C4-2B (cell line): ENCODE data around the gene MTHFS.

Source experiments
- H3K27ac ChIP-seq: fragments of 450-650 bp; 2 replicates; pipeline ENCODE4 v1.5.1; 2017
- ZFX ChIP-seq: fragments of 450-650 bp; IDR thresholded peaks from 2 replicates; pipeline ENCODE4 v1.6.1; 2017
- TF ChIP-seq, protein P1 (sequence below): fragments of 450-650 bp; conservative IDR thresholded peaks from 2 replicates; pipeline ENCODE4 v1.5.1; 2017; ENCODE audit warnings: mild to moderate bottlenecking

MTHFS gene

DNA sequence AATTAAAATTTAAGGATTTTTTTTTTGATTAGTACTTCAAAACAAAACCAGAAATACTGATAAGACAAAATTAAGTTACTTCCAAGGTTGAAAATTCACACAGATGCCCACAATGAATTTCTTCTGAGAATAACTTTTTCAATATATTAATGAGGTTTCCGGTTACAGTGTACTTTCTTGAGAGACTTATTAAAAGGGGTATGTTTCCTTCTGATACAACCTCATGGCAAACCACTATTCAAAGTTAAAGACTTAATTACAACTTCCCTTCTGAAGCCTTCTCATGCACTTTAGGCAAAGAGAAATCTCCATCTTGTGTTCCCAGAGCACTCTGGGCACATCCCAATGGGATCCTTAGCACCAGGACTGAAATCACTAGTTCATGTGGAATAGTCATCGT is 36.2 kb downstream of the MTHFS start:
- H3K27ac ChIP-seq: no peak overlapping the region
- TF ChIP-seq ZFX: no peak
- TF ChIP-seq, protein P1, sequence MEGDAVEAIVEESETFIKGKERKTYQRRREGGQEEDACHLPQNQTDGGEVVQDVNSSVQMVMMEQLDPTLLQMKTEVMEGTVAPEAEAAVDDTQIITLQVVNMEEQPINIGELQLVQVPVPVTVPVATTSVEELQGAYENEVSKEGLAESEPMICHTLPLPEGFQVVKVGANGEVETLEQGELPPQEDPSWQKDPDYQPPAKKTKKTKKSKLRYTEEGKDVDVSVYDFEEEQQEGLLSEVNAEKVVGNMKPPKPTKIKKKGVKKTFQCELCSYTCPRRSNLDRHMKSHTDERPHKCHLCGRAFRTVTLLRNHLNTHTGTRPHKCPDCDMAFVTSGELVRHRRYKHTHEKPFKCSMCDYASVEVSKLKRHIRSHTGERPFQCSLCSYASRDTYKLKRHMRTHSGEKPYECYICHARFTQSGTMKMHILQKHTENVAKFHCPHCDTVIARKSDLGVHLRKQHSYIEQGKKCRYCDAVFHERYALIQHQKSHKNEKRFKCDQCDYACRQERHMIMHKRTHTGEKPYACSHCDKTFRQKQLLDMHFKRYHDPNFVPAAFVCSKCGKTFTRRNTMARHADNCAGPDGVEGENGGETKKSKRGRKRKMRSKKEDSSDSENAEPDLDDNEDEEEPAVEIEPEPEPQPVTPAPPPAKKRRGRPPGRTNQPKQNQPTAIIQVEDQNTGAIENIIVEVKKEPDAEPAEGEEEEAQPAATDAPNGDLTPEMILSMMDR: no peak

DNA sequence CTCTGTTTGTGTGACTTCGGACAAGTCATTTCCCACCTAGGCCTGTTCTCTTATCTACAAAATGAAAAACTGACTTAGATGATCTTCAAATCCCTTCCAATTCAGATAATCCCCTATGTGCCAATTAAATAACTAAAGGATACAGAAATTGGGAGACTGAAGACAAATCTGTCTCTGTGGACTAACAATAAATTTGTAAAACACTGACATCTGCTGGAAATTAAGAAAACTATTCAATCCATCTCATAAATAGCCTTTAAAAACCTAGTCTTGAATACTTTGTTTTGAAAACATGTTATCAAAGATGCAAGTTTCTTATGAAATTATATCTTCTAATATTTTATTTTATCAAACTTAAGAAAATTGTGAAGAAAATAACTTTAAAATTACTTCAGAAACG is 38.3 kb downstream of the MTHFS start:
- H3K27ac ChIP-seq: no peak overlapping the region
- TF ChIP-seq, protein P1: peak; percentile 61
- no peak for TF ChIP-seq ZFX

DNA sequence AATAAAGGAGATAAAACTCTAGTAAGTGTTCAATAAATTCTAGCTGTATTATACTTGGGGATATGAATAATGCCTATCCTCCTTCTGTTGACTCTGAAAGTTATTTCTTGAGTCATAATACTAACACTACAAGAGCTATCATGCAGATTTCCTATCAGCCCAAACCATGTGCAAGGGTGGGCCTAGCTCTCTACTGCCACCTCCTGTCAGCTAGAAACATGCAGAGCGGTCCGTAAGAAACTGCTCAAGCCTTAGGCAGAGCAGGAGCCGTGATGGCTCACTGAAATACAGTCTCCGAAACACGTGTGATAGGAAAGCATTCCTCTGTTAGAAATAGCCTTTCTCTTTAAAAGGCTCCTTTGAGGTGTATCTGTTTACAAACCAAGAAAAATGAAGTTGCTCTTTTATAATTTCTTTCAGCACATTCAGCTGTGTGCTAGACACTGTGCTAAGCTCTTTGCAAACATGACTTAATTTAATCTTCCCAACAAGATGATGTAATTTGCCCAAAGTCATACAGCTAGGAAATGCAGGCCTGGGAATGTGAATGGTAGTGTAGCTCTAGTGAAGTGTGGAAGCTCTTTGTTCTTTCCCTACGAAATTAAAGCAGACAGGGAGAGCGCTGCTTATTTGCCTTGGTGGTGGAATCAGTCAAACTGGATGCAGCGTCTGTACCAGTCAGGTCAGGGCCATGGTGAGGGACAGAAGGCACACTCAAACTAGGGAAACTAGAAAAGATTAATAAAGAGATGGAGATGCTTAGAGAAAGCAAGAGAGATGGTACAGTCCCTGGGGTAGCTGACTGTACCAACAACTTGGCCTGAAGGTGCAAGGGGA is 43.1 kb downstream of the MTHFS start:
- no peak overlapping the region for H3K27ac ChIP-seq
- TF ChIP-seq, protein P1: peak; percentile 99
- no peak for TF ChIP-seq ZFX

DNA sequence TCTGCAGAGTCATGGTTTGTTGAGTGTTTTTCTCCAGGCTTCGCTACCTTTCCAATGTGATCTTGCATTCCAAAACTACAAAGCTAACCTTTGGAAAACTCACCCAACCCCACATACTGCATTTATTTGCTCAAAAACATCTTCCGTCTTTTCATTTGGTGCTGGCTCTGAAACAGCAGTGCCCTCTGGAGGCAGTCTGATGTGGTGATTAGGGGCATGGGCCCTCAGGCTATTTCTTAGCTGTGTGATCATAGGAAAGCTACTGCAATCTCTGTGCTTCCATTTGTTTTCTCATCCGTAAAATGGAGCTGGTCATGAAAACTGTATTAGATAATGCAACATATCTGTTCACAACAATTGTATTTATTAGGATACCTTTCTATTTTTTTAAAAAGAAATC is 47.0 kb downstream of the MTHFS start:
- H3K27ac ChIP-seq: no peak overlapping the region
- TF ChIP-seq, protein P1: peak; percentile 84
- TF ChIP-seq ZFX: no peak

GRCh38 chr15:79846539-79846938 is 50.3 kb downstream of the MTHFS start:
- no peak overlapping the region for H3K27ac ChIP-seq
- TF ChIP-seq ZFX: no peak
- TF ChIP-seq, protein P1: no peak

GRCh38 chr15:79844221-79844620 is 52.6 kb downstream of the MTHFS start:
- no peak for TF ChIP-seq ZFX
- TF ChIP-seq, protein P1: no peak
- no peak overlapping the region for H3K27ac ChIP-seq

DNA sequence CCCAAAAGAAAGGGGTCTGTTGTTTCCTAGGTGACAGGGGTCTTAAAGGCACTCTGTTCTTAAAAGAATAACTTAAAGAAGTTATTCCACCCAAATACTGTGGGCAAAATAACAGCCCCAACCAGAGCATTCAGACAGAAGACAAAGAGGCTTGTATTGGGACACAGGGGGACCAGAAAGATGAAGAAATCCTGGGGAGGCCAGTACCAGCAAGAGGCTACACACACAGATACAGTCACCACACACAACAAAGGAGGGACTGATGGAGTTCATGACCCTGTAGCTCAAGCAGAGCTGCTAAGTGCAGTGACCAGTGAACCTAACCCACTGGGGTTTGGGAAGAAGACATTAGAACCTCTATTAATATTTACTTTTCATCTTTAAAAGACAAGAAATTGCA is 59.0 kb downstream of the MTHFS start:
- no peak overlapping the region for H3K27ac ChIP-seq
- TF ChIP-seq ZFX: no peak
- TF ChIP-seq, protein P1: no peak
